Mucosa of descending colon (tissue), 3 donors: ENCODE data around the gene ZNF580. TPM values are rescaled to one million over a fixed set of nuclear protein-coding genes. Genes with fewer than 3 reads are reported as not detected.

Source experiments
- ATAC-seq: fragments of 200-7000 bp; cut with Tn5 transposase; one replicate; pipeline ENCODE4 v1.9.1; 2020; ENCODE audit warnings: mild to moderate bottlenecking, moderate library complexity
- DNase-seq, 3 donors: peaks; one replicate each; pipeline ENCODE4 v3.0.0-alpha.2; 2020
- H3K36me3 ChIP-seq: fragments of 200-600 bp; one replicate; pipeline ENCODE4 v1.8.0; 2021; ENCODE audit warnings: low read depth, mild to moderate bottlenecking
- H3K4me1 ChIP-seq: fragments of 200-600 bp; one replicate; pipeline ENCODE4 v1.8.0; 2021; ENCODE audit warnings: low read depth, mild to moderate bottlenecking
- H3K4me3 ChIP-seq: fragments of 200-600 bp; one replicate; pipeline ENCODE4 v1.8.0; 2021; ENCODE audit warnings: mild to moderate bottlenecking
- H3K9me3 ChIP-seq: fragments of 200-600 bp; one replicate; pipeline ENCODE4 v1.8.0; 2021; ENCODE audit warnings: mild to moderate bottlenecking
- CTCF ChIP-seq: fragments of 200-600 bp; IDR thresholded peaks from one replicate; pipeline ENCODE4 v1.8.0; 2022; ENCODE audit warnings: antibody characterized with exemption, mild to moderate bottlenecking
- intact Hi-C, 2 donors: fragments of 100-400 bp; cut with DNase I in 1 of 2; cut with micrococcal nuclease in 1 of 2; formaldehyde crosslinking; loops; one replicate each; pipeline versions ENCODE4 v1.11.0 to v1.11.1; 2022; cut with DNase I, micrococcal nuclease
- total RNA-seq, 3 donors: library from RNA; stranded (reverse); fragmentation: NEBNext Ultra II Directional in 2 of 3; extraction: Animal tissue kit (Norgen Biotek cat#: 25700) in 2 of 3; gene quantifications; one replicate each; pipeline versions ENCODE4 v1.2.1 to v1.2.4, GENCODE V29; 2021 to 2023
- donor health status: DM: no; HTN: no; CAD: no; lungs with moderate emphysema.
- donor health status: DM: no; HTN: no; CAD: no.
- donor health status: DM: no; HTN: yes; CAD: no.

Gene ZNF580
- total RNA-seq, 3 donors from 2014 or later: 29.6 to 46.0 (median 31.6) TPM

DNA sequence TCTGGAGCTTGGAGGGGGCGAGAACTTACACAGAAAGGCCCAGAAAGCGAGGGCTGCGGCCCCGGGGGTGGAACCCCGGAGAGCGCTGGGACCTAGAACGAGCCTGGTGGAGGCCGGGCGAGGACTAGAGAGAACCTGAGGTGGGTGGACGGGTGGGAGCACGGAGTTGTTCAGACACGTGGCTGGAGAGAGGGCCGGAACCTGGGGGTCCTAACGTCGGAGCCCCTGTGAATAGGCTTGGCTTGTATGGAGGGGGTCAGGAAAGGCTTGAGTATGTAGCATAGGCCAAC lies 3.0 kb downstream of the ZNF580 start:
- intact Hi-C loops: no loop called here
- Histone ChIP-seq H3K4me1 (peaks cover 35% of the 10 kb centered on the region), H3K9me3 (no peaks in the 10 kb centered on the region), H3K4me3 (peak overlapping the region; percentile 68), H3K36me3 (no peaks in the 10 kb centered on the region)
- DNase-seq (peak; percentile 26 to 61 (median 58)), ATAC-seq (no peak)
- no peak for TF ChIP-seq CTCF

- Histone ChIP-seq H3K4me1 (peaks cover 36% of the 10 kb centered on the region), H3K36me3 (no peaks in the 10 kb centered on the region), H3K9me3 (no peaks in the 10 kb centered on the region), H3K4me3 (peak overlapping the region; percentile 68)
- ATAC-seq (no peak), DNase-seq (no peak)
- no peak for TF ChIP-seq CTCF
- intact Hi-C loops: no loop called here
Measured at GRCh38 chr19:55644191-55644833, 3.5 kb downstream of the ZNF580 start.

- DNase-seq (peak in 1 of 3 donors; percentile 55), ATAC-seq (no peak)
- no peaks in the 10 kb centered on the region for H3K9me3 ChIP-seq
- H3K36me3 ChIP-seq: no peaks in the 10 kb centered on the region
- TF ChIP-seq CTCF: no peak
- intact Hi-C loops: no loop called here
- no peak overlapping the region for H3K4me3 ChIP-seq
- H3K4me1 ChIP-seq: peaks cover 31% of the 10 kb centered on the region
Measured at GRCh38 chr19:55644842-55645511, 4.2 kb downstream of the ZNF580 start.

DNA sequence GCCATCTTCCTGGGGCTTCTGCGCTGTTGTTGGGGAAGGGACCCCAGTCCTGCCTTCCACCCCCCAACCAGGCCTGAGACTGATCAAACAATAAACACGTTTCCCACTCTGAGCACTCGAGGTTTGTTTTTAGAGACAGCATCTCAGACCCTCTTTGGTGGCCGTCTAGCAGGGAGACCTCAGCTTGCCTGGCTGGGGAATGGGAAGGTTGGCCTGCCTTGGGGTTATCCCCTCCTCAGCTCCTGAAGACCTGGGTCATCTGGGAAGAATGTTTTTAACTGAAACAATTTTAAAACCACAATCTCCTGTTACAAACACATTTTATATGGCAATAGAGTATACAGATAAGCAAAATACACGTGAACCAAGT lies 4.7 kb downstream of the ZNF580 start:
- H3K4me3 ChIP-seq: no peak overlapping the region
- no peak for TF ChIP-seq CTCF
- intact Hi-C loops: no loop called here
- H3K36me3 ChIP-seq: no peaks in the 10 kb centered on the region
- peaks cover 27% of the 10 kb centered on the region for H3K4me1 ChIP-seq
- no peaks in the 10 kb centered on the region for H3K9me3 ChIP-seq
- DNase-seq (no peak), ATAC-seq (no peak)

- intact Hi-C loops: no loop called here
- DNase-seq (no peak), ATAC-seq (no peak)
Measured at GRCh38 chr19:55646889-55647731, 6.3 kb downstream of the ZNF580 start.

More at GRCh38 chr19:55646889-55647731, 6.3 kb downstream of the ZNF580 start:
- no peaks in the 10 kb centered on the region for H3K9me3 ChIP-seq
- TF ChIP-seq CTCF: no peak
- no peaks in the 10 kb centered on the region for H3K36me3 ChIP-seq
- H3K4me1 ChIP-seq: peaks cover 27% of the 10 kb centered on the region
- no peak overlapping the region for H3K4me3 ChIP-seq
